ENCODE data around the gene CSPG5.

Gene CSPG5

DNA sequence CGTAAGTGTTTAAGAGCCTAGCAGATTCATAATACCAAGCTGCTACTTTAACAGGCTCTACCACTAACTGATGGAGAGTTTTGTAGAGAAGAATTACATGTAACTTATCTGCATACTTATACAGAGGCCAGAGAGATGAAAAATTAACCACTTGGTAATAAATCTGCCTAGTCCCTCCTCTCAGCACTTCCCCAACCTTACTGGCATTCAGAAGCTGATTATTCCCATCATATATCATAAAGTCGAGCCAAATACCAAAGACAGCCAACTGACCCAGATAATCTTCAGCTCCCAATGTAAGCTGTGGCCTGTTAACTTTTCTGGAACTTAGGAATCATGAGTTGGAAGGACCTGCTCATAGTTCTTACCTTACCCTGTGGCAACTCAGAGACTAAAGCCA, 25.5 kb upstream of the CSPG5 start:
- ATAC-seq (no peak), DNase-seq (no peak)
- H3K36me3 Mint-ChIP-seq (ENCODE audit: low read depth) = peaks cover 38% of the 10 kb centered on the region
- H3K4me1 Mint-ChIP-seq = no peaks in the 10 kb centered on the region
- H3K27ac Mint-ChIP-seq = no peak overlapping the region
- H3K9me3 Mint-ChIP-seq = no peaks in the 10 kb centered on the region
- H3K4me3 Mint-ChIP-seq = no peak overlapping the region
- no peaks in the 10 kb centered on the region for H3K27me3 Mint-ChIP-seq

GRCh38 chr3:47603332-47603731, 24.7 kb upstream of the CSPG5 start:
- Mint-ChIP-seq H3K27ac (no peak overlapping the region), H3K36me3 (ENCODE audit: low read depth) (peaks cover 33% of the 10 kb centered on the region), H3K27me3 (no peaks in the 10 kb centered on the region), H3K4me3 (no peak overlapping the region), H3K4me1 (no peaks in the 10 kb centered on the region), H3K9me3 (no peaks in the 10 kb centered on the region)
- DNase-seq = no peak
- ATAC-seq = no peak

DNA sequence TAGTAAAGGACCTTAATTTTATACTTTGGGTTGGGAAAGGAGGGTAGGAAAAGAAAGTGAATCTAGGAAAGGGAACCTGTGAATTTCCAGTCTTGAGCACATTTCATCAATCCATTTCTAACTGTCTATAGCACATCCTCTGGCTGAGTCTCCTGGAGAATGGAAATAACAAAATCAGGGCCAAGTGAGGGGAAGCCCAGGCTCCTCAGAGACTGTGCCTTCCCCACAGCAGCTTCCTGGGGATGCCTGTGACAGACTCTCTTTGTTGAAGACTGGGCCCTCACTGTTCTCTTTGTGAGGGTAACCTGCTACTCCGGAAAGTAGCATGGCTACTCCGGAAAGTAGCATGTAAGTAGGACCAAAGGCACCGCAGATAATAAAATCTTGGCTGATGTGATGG, 22.6 kb upstream of the CSPG5 start:
- H3K36me3 Mint-ChIP-seq (ENCODE audit: low read depth) = peaks cover 30% of the 10 kb centered on the region

DNA sequence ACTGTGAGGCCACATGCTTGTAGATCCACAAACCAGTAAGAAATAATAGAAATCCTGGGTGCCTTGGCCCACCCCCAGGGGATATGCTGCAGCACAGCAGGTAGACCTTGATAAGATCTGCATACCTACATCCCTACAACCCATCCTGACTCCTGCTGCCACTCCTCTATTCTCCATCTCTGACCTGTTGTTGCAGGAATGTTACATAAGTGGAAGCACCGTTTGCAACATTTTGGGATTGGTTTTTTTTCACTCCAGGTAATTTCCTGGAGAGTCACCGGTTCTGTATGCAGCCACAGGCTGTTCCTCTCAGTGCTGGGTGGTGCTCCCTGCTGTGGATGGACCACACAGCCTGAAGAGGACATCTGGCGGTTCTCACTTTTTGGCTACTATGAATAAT, 16.1 kb upstream of the CSPG5 start:
- Mint-ChIP-seq H3K27me3 (no peaks in the 10 kb centered on the region), H3K36me3 (ENCODE audit: low read depth) (peaks cover 19% of the 10 kb centered on the region), H3K4me3 (no peak overlapping the region), H3K9me3 (no peaks in the 10 kb centered on the region), H3K27ac (no peak overlapping the region), H3K4me1 (no peaks in the 10 kb centered on the region)
- DNase-seq (no peak), ATAC-seq (no peak)

More for the DNA sequence above, 22.6 kb upstream of the CSPG5 start:
- H3K9me3 Mint-ChIP-seq = no peaks in the 10 kb centered on the region
- no peak for ATAC-seq
- no peaks in the 10 kb centered on the region for H3K27me3 Mint-ChIP-seq
- no peak overlapping the region for H3K4me3 Mint-ChIP-seq
- H3K27ac Mint-ChIP-seq = no peak overlapping the region
- DNase-seq = no peak
- no peaks in the 10 kb centered on the region for H3K4me1 Mint-ChIP-seq

DNA sequence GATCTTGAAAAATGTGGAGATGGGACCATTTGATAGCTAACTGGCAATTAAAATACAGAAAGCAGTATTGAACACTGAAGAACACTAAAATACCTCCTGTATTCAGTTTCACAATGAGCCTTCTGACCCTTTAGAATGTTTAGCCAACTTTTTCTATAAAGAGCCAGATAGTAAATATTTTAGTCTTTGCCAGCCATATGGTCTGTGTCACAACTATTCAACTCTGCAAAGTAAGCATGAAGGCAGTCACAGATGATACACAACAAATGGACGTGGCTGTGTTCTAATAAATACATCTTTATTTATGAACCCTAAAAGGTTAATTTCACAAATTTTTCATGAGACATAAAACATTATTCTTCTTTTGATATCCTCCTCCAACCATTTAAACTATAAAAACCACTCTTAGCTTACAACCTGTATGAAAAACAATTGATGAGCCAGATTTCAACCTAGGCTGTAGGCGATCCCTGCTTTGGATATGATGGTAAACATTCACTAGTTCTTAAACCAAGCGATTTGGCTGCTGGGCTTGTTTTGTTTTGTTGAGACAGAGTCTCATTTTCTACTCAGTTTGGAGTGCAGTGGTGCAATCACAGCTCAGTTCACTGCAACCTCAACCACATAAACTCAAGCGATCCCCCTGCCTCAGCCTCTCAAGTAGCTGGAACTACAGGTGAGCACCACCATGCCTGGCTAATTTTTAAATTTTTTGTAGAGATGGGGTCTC, 13.6 kb upstream of the CSPG5 start:
- Mint-ChIP-seq H3K36me3 (ENCODE audit: low read depth) (peaks cover 19% of the 10 kb centered on the region), H3K4me1 (no peaks in the 10 kb centered on the region), H3K4me3 (no peak overlapping the region), H3K27me3 (no peaks in the 10 kb centered on the region), H3K9me3 (no peaks in the 10 kb centered on the region), H3K27ac (no peak overlapping the region)
- DNase-seq (no peak), ATAC-seq (no peak)

GRCh38 chr3:47590216-47590615, 11.6 kb upstream of the CSPG5 start:
- ATAC-seq (no peak), DNase-seq (no peak)
- Mint-ChIP-seq H3K9me3 (no peaks in the 10 kb centered on the region), H3K36me3 (ENCODE audit: low read depth) (peaks cover 18% of the 10 kb centered on the region), H3K27ac (no peak overlapping the region), H3K4me1 (no peaks in the 10 kb centered on the region), H3K27me3 (no peaks in the 10 kb centered on the region), H3K4me3 (no peak overlapping the region)

- ATAC-seq = no peak
- Mint-ChIP-seq H3K9me3 (no peaks in the 10 kb centered on the region), H3K36me3 (ENCODE audit: low read depth) (peaks cover 17% of the 10 kb centered on the region), H3K4me3 (no peak overlapping the region), H3K27ac (no peak overlapping the region), H3K4me1 (no peaks in the 10 kb centered on the region), H3K27me3 (no peaks in the 10 kb centered on the region)
- no peak for DNase-seq
Measured at GRCh38 chr3:47588587-47588986, 9.9 kb upstream of the CSPG5 start.

- Mint-ChIP-seq H3K27me3 (no peaks in the 10 kb centered on the region), H3K4me1 (no peaks in the 10 kb centered on the region), H3K27ac (no peak overlapping the region), H3K4me3 (no peak overlapping the region), H3K9me3 (no peaks in the 10 kb centered on the region), H3K36me3 (ENCODE audit: low read depth) (peaks cover 17% of the 10 kb centered on the region)
- DNase-seq (no peak), ATAC-seq (no peak)
Measured at GRCh38 chr3:47588053-47588452, 9.4 kb upstream of the CSPG5 start.

- ATAC-seq (no peak), DNase-seq (no peak)
- Mint-ChIP-seq H3K27ac (no peak overlapping the region), H3K36me3 (ENCODE audit: low read depth) (peaks cover 15% of the 10 kb centered on the region), H3K27me3 (peaks cover 2% of the 10 kb centered on the region), H3K4me1 (no peaks in the 10 kb centered on the region), H3K4me3 (no peak overlapping the region), H3K9me3 (no peaks in the 10 kb centered on the region)
Measured at GRCh38 chr3:47586746-47587145, 8.1 kb upstream of the CSPG5 start.

DNA sequence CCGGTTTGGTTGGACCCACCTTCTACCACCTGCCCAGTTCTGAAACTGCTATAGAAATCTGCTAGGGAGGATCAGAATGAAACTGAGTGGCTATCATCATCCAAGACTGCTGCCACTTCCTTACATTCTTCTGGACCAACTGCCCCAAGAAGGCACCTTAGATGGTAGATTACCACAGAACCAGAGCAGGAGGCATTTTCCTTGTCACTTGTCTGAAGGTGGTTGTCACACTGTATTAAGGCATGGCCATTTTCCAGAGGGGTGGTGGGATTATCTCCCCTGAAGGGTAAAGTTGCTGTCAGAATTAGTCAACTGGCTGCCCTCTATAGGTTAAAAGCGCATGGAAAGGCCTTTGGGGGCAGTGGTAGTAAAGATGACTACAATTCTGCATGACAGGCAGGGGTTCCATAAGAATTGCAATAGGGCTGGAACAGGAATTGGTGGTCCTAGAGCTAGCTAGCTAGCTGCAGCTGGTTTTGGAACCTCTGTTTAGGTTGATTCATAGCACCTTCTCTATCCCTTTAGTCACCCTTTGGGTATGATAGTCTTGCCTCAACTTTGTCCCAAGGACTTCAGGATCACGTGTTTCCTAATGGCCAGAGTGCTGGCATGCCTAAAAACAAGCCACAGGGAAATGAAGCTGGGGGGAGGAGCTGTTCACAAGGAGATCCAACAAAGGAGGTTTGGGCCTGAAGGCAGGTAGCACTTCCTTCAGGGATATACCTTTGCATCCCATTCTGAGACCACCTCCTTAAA, 4.8 kb upstream of the CSPG5 start:
- H3K27ac Mint-ChIP-seq = no peak overlapping the region

GRCh38 chr3:47581835-47582234, 3.2 kb upstream of the CSPG5 start:
- no peak for DNase-seq
- no peak overlapping the region for H3K27ac Mint-ChIP-seq
- peaks cover 24% of the 10 kb centered on the region for H3K27me3 Mint-ChIP-seq
- H3K36me3 Mint-ChIP-seq (ENCODE audit: low read depth) = peaks cover 6% of the 10 kb centered on the region
- peaks cover 6% of the 10 kb centered on the region for H3K4me1 Mint-ChIP-seq
- H3K4me3 Mint-ChIP-seq = no peak overlapping the region
- H3K9me3 Mint-ChIP-seq = no peaks in the 10 kb centered on the region
- no peak for ATAC-seq

More for the DNA sequence above, 4.8 kb upstream of the CSPG5 start:
- H3K36me3 Mint-ChIP-seq (ENCODE audit: low read depth) = peaks cover 10% of the 10 kb centered on the region
- no peaks in the 10 kb centered on the region for H3K9me3 Mint-ChIP-seq
- DNase-seq = no peak
- H3K4me3 Mint-ChIP-seq = no peak overlapping the region
- no peak for ATAC-seq
- peaks cover 19% of the 10 kb centered on the region for H3K27me3 Mint-ChIP-seq
- H3K4me1 Mint-ChIP-seq = peaks cover 2% of the 10 kb centered on the region

GRCh38 chr3:47581422-47581821, 2.8 kb upstream of the CSPG5 start:
- no peaks in the 10 kb centered on the region for H3K9me3 Mint-ChIP-seq
- H3K4me3 Mint-ChIP-seq = no peak overlapping the region
- ATAC-seq (no peak), DNase-seq (no peak)
- peaks cover 4% of the 10 kb centered on the region for H3K36me3 Mint-ChIP-seq (ENCODE audit: low read depth)
- H3K27ac Mint-ChIP-seq = no peak overlapping the region
- peaks cover 6% of the 10 kb centered on the region for H3K4me1 Mint-ChIP-seq
- peaks cover 26% of the 10 kb centered on the region for H3K27me3 Mint-ChIP-seq

- Mint-ChIP-seq H3K9me3 (no peaks in the 10 kb centered on the region), H3K4me3 (no peak overlapping the region), H3K27me3 (peaks cover 28% of the 10 kb centered on the region), H3K4me1 (peaks cover 6% of the 10 kb centered on the region), H3K27ac (no peak overlapping the region), H3K36me3 (ENCODE audit: low read depth) (peaks cover 2% of the 10 kb centered on the region)
- DNase-seq = no peak
- ATAC-seq = no peak
Measured at GRCh38 chr3:47580481-47580880, 1.8 kb upstream of the CSPG5 start.

DNA sequence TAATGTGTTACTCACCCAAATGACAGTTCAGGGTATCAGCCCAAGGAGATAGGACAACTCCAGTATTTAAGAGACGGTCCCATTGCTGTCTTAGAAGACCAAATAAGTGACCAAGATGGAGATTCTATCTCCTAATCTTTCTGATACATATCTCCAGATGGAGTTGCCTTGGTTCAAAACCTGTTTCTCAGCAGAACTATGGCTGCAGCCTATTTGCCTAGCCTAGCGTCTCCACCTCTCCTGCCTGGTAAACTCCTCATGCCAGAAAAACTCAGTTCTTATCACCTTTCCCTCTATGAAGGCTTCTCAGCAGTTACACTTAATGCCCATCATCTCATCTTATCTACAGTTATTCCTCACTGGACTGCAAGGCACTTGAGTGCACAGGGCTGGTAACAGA, 1.2 kb upstream of the CSPG5 start:
- no peaks in the 10 kb centered on the region for H3K36me3 Mint-ChIP-seq (ENCODE audit: low read depth)
- H3K4me3 Mint-ChIP-seq = peak overlapping the region; percentile 12
- H3K27me3 Mint-ChIP-seq = peaks cover 32% of the 10 kb centered on the region
- no peak overlapping the region for H3K27ac Mint-ChIP-seq
- peaks cover 6% of the 10 kb centered on the region for H3K4me1 Mint-ChIP-seq
- H3K9me3 Mint-ChIP-seq = no peaks in the 10 kb centered on the region
- no peak for ATAC-seq
- DNase-seq = no peak

- peak; percentile 40 for DNase-seq
- no peaks in the 10 kb centered on the region for H3K9me3 Mint-ChIP-seq
- H3K4me1 Mint-ChIP-seq = peaks cover 6% of the 10 kb centered on the region
- no peaks in the 10 kb centered on the region for H3K36me3 Mint-ChIP-seq (ENCODE audit: low read depth)
- no peak overlapping the region for H3K27ac Mint-ChIP-seq
- peaks cover 37% of the 10 kb centered on the region for H3K27me3 Mint-ChIP-seq
- peak; percentile 71 for ATAC-seq
- peak overlapping the region; percentile 42 for H3K4me3 Mint-ChIP-seq
Measured at GRCh38 chr3:47578119-47578632, 489 bp downstream of the CSPG5 start.
